Measurements from ENCODE around the gene GRAMD2B.

The GRAMD2B gene

GRCh38 chr5:126526493-126526892, 103.3 kb downstream of the GRAMD2B start:
- DNase-seq = no peak
- no peaks in the 10 kb centered on the region for H3K36me3 Mint-ChIP-seq (ENCODE audit: low read depth)
- H3K27me3 Mint-ChIP-seq = no peaks in the 10 kb centered on the region
- no peak overlapping the region for H3K4me3 Mint-ChIP-seq
- H3K27ac Mint-ChIP-seq = no peak overlapping the region
- H3K9me3 Mint-ChIP-seq = no peaks in the 10 kb centered on the region
- H3K4me1 Mint-ChIP-seq = no peaks in the 10 kb centered on the region
- no peak for ATAC-seq

- H3K27ac Mint-ChIP-seq = no peak overlapping the region
- H3K4me1 Mint-ChIP-seq = no peaks in the 10 kb centered on the region
- H3K4me3 Mint-ChIP-seq = no peak overlapping the region
- H3K36me3 Mint-ChIP-seq (ENCODE audit: low read depth) = no peaks in the 10 kb centered on the region
- H3K27me3 Mint-ChIP-seq = no peaks in the 10 kb centered on the region
- no peak for ATAC-seq
- DNase-seq = no peak
- no peaks in the 10 kb centered on the region for H3K9me3 Mint-ChIP-seq
Observed at GRCh38 chr5:126527158-126527557, 103.9 kb downstream of the GRAMD2B start.

- Mint-ChIP-seq H3K4me3 (no peak overlapping the region), H3K4me1 (no peaks in the 10 kb centered on the region), H3K27ac (no peak overlapping the region), H3K9me3 (no peaks in the 10 kb centered on the region), H3K27me3 (no peaks in the 10 kb centered on the region), H3K36me3 (ENCODE audit: low read depth) (no peaks in the 10 kb centered on the region)
- DNase-seq (no peak), ATAC-seq (no peak)
Observed at GRCh38 chr5:126527892-126528291, 104.7 kb downstream of the GRAMD2B start.

- ATAC-seq (no peak), DNase-seq (no peak)
- Mint-ChIP-seq H3K4me1 (no peaks in the 10 kb centered on the region), H3K4me3 (no peak overlapping the region), H3K9me3 (no peaks in the 10 kb centered on the region), H3K27me3 (no peaks in the 10 kb centered on the region), H3K27ac (no peak overlapping the region), H3K36me3 (ENCODE audit: low read depth) (no peaks in the 10 kb centered on the region)
Observed at GRCh38 chr5:126531543-126532120, 108.4 kb downstream of the GRAMD2B start.

GRCh38 chr5:126534553-126534952, 111.3 kb downstream of the GRAMD2B start:
- no peak for ATAC-seq
- no peak for DNase-seq
- H3K9me3 Mint-ChIP-seq = no peaks in the 10 kb centered on the region
- H3K4me3 Mint-ChIP-seq = no peak overlapping the region
- no peak overlapping the region for H3K27ac Mint-ChIP-seq
- no peaks in the 10 kb centered on the region for H3K36me3 Mint-ChIP-seq (ENCODE audit: low read depth)
- H3K27me3 Mint-ChIP-seq = no peaks in the 10 kb centered on the region
- no peaks in the 10 kb centered on the region for H3K4me1 Mint-ChIP-seq

GRCh38 chr5:126535856-126536545, 112.8 kb downstream of the GRAMD2B start:
- ATAC-seq (no peak), DNase-seq (no peak)
- no peak overlapping the region for H3K4me3 Mint-ChIP-seq
- no peak overlapping the region for H3K27ac Mint-ChIP-seq
- H3K9me3 Mint-ChIP-seq = no peaks in the 10 kb centered on the region
- no peaks in the 10 kb centered on the region for H3K36me3 Mint-ChIP-seq (ENCODE audit: low read depth)
- H3K4me1 Mint-ChIP-seq = no peaks in the 10 kb centered on the region
- no peaks in the 10 kb centered on the region for H3K27me3 Mint-ChIP-seq

GRCh38 chr5:126536874-126537273, 113.7 kb downstream of the GRAMD2B start:
- H3K36me3 Mint-ChIP-seq (ENCODE audit: low read depth) = no peaks in the 10 kb centered on the region
- DNase-seq (no peak), ATAC-seq (no peak)
- no peaks in the 10 kb centered on the region for H3K4me1 Mint-ChIP-seq
- no peak overlapping the region for H3K27ac Mint-ChIP-seq
- H3K27me3 Mint-ChIP-seq = no peaks in the 10 kb centered on the region
- no peaks in the 10 kb centered on the region for H3K9me3 Mint-ChIP-seq
- no peak overlapping the region for H3K4me3 Mint-ChIP-seq

GRCh38 chr5:126538579-126538978, 115.4 kb downstream of the GRAMD2B start:
- no peak overlapping the region for H3K4me3 Mint-ChIP-seq
- H3K27me3 Mint-ChIP-seq = no peaks in the 10 kb centered on the region
- H3K36me3 Mint-ChIP-seq (ENCODE audit: low read depth) = no peaks in the 10 kb centered on the region
- no peak for DNase-seq
- ATAC-seq = no peak
- no peaks in the 10 kb centered on the region for H3K9me3 Mint-ChIP-seq
- H3K4me1 Mint-ChIP-seq = no peaks in the 10 kb centered on the region
- H3K27ac Mint-ChIP-seq = no peak overlapping the region

- Mint-ChIP-seq H3K27ac (no peak overlapping the region), H3K36me3 (ENCODE audit: low read depth) (no peaks in the 10 kb centered on the region), H3K27me3 (no peaks in the 10 kb centered on the region), H3K4me1 (no peaks in the 10 kb centered on the region), H3K9me3 (no peaks in the 10 kb centered on the region), H3K4me3 (no peak overlapping the region)
- ATAC-seq (no peak), DNase-seq (no peak)
Observed at GRCh38 chr5:126540631-126541030, 117.4 kb downstream of the GRAMD2B start.

- H3K4me3 Mint-ChIP-seq = no peak overlapping the region
- ATAC-seq (no peak), DNase-seq (no peak)
- no peaks in the 10 kb centered on the region for H3K27me3 Mint-ChIP-seq
- H3K4me1 Mint-ChIP-seq = no peaks in the 10 kb centered on the region
- no peaks in the 10 kb centered on the region for H3K9me3 Mint-ChIP-seq
- H3K27ac Mint-ChIP-seq = no peak overlapping the region
- no peaks in the 10 kb centered on the region for H3K36me3 Mint-ChIP-seq (ENCODE audit: low read depth)
Observed at GRCh38 chr5:126542441-126542840, 119.2 kb downstream of the GRAMD2B start.

- Mint-ChIP-seq H3K4me1 (no peaks in the 10 kb centered on the region), H3K27ac (no peak overlapping the region), H3K27me3 (no peaks in the 10 kb centered on the region), H3K36me3 (ENCODE audit: low read depth) (no peaks in the 10 kb centered on the region), H3K4me3 (no peak overlapping the region), H3K9me3 (no peaks in the 10 kb centered on the region)
- no peak for ATAC-seq
- no peak for DNase-seq
Observed at GRCh38 chr5:126543009-126543408, 119.8 kb downstream of the GRAMD2B start.

GRCh38 chr5:126543660-126544059, 120.5 kb downstream of the GRAMD2B start:
- H3K36me3 Mint-ChIP-seq (ENCODE audit: low read depth) = no peaks in the 10 kb centered on the region

More at GRCh38 chr5:126543660-126544059, 120.5 kb downstream of the GRAMD2B start:
- Mint-ChIP-seq H3K27me3 (no peaks in the 10 kb centered on the region), H3K4me3 (no peak overlapping the region), H3K4me1 (no peaks in the 10 kb centered on the region), H3K27ac (no peak overlapping the region), H3K9me3 (no peaks in the 10 kb centered on the region)
- ATAC-seq (no peak), DNase-seq (no peak)

Measured in activated naive CD8-positive, alpha-beta T cell treated with anti-CD3 and anti-CD28 coated beads, Interleukin-2, amount 50 U/mL, for 24 hours (primary cell).